BJ (cell line): Measurements from ENCODE around the gene ADPRH. TPM values are rescaled to one million over a fixed set of nuclear protein-coding genes. Genes with fewer than 3 reads are reported as not detected.

ENCODE experiments used
- CTCF ChIA-PET: fragments of 350-600 bp; formaldehyde crosslinking; extraction: SDS; loops from one replicate; lab custom pipeline; 2021; ENCODE audit warnings: antibody characterized with exemption, inconsistent platforms; lab: Yijun Ruan, JAX
- POLR2A ChIA-PET: fragments of 300-600 bp; sonication (Branson Sonifier 250); formaldehyde crosslinking; extraction: SDS; loops from one replicate; lab custom pipeline; 2021; ENCODE audit warnings: antibody characterized with exemption; lab: Charles Lee
- DNase-seq: peaks from one replicate; pipeline ENCODE4 v3.0.0-alpha.2; 2011; ENCODE audit warnings: low read depth
- H3K27me3 ChIP-seq: 2 replicates; pipeline ENCODE4 v1.6.0; 2011; ENCODE audit warnings: low read length; ENCODE audit not compliant: control insufficient read depth, insufficient read depth
- H3K36me3 ChIP-seq: 2 replicates; pipeline ENCODE4 v1.5.1; 2011; ENCODE audit warnings: low read length; ENCODE audit not compliant: control insufficient read depth, insufficient read depth
- H3K4me3 ChIP-seq: 2 replicates; pipeline ENCODE4 v1.5.1; 2011; ENCODE audit warnings: low read depth, mild to moderate bottlenecking, control low read depth, low read length
- polyA plus RNA-seq: library from polyadenylated mRNA; depleted of rRNA; stranded (reverse); fragments of >200 nt; gene quantifications from 2 replicates; pipeline ENCODE4 v1.2.3, GENCODE V29; 2011
- TF ChIP-seq, protein P1 (sequence below): IDR thresholded peaks from 2 replicates; pipeline ENCODE4 v1.5.1; 2011; ENCODE audit warnings: low read depth, mild to moderate bottlenecking, control low read depth, inconsistent platforms, low read length, moderate library complexity; ENCODE audit not compliant: insufficient read depth

The ADPRH gene
- polyA plus RNA-seq, 1 experiment, result 1.6 TPM

DNA sequence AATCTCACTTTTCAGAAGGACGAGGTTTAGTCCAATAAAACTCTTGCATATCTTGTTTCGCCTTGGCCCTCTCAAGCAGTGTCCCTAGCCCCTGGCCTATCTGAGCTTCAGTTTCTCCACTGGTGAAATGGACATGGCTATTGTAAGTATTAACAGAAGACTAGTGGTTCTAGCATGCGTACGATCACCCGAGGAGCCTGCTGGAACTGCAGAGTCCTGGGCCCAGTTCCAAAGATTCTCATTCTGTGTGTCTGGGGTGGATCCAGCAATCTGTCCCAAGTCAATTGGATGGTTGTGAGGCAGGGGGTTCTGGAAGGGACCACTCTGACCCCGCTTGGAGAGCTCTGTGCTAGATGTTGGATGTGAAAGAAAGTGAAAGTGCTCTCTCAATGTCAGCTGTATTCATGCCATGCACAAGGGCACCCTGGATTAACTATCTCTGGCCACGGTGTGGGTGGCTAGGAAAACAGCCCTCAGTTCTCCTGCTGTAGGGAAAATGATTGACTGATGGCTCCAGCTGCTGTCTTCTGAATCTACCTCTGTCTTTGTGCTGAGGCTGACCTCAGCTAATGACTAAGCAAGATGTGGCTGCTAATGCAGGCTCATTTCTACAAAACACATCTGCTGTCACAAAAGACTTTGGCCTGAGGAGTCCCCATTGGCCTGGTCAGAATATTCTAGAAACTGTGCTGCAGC lies 16.5 kb downstream of the ADPRH start:
- ChIA-PET CTCF (interaction anchor here (0.9 to 1.0 kb wide), 2 partner anchors 17 to 34 kb away, joined by 3 to 6 read pairs; no protein-coding TSS in a partner anchor), POLR2A (no interaction called here)
- no peaks in the 10 kb centered on the region for H3K36me3 ChIP-seq
- TF ChIP-seq, protein P1, sequence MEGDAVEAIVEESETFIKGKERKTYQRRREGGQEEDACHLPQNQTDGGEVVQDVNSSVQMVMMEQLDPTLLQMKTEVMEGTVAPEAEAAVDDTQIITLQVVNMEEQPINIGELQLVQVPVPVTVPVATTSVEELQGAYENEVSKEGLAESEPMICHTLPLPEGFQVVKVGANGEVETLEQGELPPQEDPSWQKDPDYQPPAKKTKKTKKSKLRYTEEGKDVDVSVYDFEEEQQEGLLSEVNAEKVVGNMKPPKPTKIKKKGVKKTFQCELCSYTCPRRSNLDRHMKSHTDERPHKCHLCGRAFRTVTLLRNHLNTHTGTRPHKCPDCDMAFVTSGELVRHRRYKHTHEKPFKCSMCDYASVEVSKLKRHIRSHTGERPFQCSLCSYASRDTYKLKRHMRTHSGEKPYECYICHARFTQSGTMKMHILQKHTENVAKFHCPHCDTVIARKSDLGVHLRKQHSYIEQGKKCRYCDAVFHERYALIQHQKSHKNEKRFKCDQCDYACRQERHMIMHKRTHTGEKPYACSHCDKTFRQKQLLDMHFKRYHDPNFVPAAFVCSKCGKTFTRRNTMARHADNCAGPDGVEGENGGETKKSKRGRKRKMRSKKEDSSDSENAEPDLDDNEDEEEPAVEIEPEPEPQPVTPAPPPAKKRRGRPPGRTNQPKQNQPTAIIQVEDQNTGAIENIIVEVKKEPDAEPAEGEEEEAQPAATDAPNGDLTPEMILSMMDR, result no peak
- no peak overlapping the region for H3K4me3 ChIP-seq
- DNase-seq, result no peak
- H3K27me3 ChIP-seq, result no peaks in the 10 kb centered on the region; the same call in 1 of the 2 replicates

DNA sequence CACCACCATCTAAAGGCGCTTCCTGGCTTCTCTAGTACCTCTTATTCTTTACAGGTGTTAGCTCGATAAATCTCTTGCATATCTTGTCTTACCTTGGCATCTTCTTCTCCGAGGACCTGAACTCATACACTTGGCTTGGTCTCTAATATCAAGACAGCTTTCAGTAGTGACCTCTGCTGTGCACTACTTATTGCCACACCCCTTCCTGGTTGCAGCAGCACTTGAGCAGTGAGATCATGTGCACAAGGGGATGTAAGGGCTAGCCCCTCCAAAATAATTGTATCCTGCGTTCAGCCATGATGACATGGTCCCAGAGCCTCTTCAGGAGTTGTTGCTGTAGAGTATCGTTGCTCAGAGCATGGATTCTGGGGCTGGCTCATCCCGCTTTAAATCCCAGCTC lies 17.1 kb downstream of the ADPRH start:
- TF ChIP-seq, protein P1, result no peak
- ChIA-PET POLR2A (no interaction called here), CTCF (interaction anchor here (0.9 to 1.0 kb wide), 2 partner anchors 16 to 34 kb away, joined by 3 to 6 read pairs; no protein-coding TSS in a partner anchor)

DNA sequence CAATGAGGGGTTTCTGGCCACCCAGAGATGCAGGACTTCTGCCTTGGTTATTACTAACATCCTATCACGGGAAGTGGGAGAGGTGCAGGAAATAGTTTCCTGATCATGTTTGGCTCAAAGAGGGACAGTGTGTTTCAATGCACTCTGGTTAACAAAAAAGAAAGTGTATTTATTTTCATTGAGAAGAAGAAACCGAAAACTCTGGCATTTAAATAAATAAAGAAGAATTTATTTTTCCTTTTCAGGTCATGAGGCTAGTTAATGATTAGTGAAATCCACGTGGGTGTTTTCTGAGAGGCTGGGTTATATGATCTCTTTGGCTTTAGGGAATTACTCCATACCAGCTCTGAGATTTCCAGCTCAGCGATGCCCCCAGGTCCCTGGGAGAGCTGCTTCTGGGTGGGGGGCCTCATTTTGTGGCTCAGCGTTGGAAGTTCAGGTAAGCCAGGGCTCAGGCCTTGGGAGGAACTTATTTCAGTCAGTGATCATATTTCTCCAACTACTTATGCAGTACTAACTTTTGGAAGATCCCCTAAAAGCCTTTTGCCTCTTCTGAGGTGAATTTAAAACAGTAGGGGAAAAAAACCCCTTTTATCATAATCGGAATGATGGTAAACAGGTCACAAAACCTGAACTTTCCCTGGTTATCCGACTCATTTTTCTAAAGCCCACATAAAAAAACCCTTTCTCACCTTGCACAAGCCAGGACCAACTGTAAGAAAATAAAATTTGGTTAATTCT lies 18.4 kb downstream of the ADPRH start, which contains the start of gene PLA1A:
TSS of gene PLA1A (plus strand) at position 338 of the 741 bp plus-strand sequence. CDS start at position 367, 29 bp downstream.
- no peaks in the 10 kb centered on the region for H3K36me3 ChIP-seq
- TF ChIP-seq, protein P1, result no peak
- ChIA-PET POLR2A (no interaction called here), CTCF (no interaction called here)
- no peaks in the 10 kb centered on the region for H3K27me3 ChIP-seq
- no peak within 1 kb of the TSS for H3K4me3 ChIP-seq
- no peak for DNase-seq

More for the DNA sequence above, 17.1 kb downstream of the ADPRH start:
- no peak overlapping the region for H3K4me3 ChIP-seq
- H3K27me3 ChIP-seq, result no peaks in the 10 kb centered on the region; the same call in 1 of the 2 replicates
- no peak for DNase-seq
- H3K36me3 ChIP-seq, result no peaks in the 10 kb centered on the region

DNA sequence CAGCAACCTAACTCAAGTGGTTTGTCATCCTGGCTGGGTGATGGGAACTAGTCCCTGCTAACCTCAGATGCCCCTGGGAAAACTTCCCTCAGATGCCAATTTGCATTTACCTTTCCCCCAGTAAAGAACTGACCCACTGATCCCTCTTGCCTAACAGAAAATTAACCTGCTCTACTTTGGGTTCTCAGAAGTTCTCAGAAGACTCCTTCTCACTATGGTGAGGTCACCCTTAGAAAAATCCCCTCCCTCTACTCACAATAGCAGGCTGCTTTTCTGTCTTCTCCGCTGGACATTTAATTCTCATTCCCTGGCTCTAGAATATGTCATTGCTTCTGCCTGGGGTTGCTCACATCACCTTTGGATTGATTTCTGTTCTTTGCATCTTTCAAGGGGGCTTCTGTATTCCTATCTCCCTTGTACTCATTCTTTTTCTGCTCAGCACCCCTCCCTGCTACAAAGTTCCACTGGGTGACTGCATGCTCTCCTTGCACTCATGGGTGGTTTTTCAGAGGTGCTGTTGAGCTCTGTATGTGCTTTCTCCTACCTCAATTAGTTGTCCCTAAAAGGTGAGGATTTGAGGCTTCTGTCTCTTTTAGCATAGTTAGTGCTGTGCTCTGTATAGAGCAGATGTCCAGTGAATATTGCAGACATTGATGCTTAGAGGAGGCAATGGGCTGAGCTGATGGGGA lies 19.3 kb downstream of the ADPRH start:
- H3K27me3 ChIP-seq, result no peaks in the 10 kb centered on the region
- DNase-seq, result no peak
- H3K36me3 ChIP-seq, result no peaks in the 10 kb centered on the region
- POLR2A ChIA-PET, result no interaction called here
- CTCF ChIA-PET, result interaction anchor here (1.0 to 3.1 kb wide), 3 partner anchors 11 to 83 kb away, joined by 3 to 19 read pairs (median 16); no protein-coding TSS in a partner anchor
- H3K4me3 ChIP-seq, result no peak overlapping the region
- TF ChIP-seq, protein P1, result no peak
